ENCODE data around the gene KLK11. TPM values are rescaled to one million over a fixed set of nuclear protein-coding genes. Genes with fewer than 3 reads are reported as not detected.

KLK11 gene
- total and polyA plus RNA-seq, 11 donors = 0.32 to 19.1 (median 0.38) TPM; not detected in 7

DNA sequence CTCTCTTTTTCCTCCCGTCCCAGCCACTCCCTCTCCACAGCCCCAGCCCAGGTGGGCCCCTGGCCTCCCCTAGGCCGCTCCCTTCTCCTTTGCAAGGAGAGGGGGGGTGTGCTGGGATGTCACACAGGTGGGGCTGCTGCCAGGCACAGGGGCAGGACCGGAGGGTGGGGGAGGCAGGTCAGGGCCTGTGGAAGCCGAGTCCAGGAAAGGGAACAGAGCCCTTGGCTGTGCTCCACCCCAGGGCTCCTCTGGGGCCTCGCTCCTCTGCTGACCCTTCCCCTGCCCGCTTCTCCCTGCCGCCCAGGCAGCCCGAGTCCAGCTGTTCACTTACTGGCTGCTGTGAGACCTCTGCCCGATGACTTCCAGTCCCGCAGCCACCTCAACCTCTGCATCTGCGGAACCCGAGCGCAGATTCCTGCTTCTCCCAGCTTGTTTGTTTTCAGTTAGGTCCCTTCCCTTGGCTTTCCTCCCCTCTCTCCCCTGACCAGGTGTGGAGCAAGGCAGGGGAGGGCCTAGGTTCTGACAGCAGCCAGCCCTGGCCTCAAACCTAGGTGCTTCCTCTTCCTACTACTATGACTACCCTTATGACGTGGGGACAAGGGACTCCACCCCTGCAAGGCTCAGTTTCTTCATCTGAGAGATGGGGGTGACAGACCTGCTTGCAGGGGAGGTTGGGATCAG lies 850 bp upstream of the KLK11 start:
- Histone ChIP-seq H3K27ac (no peak overlapping the region), H3K36me3 (no peaks in the 10 kb centered on the region), H3K27me3 (peaks cover 0 to 61% (median 16%) of the 10 kb centered on the region in 9 donors), H3K4me3 (no peak overlapping the region), H3K4me1 (peaks cover 0 to 6% (median 0%) of the 10 kb centered on the region in 12 donors), H3K9me3 (no peaks in the 10 kb centered on the region)
- intact Hi-C loops (cut with DNase I) = loop anchor here in 4 of 10 donors (5.0 to 10.0 kb wide), 3 partner anchors 65 to 148 kb away; no protein-coding TSS in a partner anchor
- ATAC-seq = no peak
- 38 to 54% (median 44%) methylated on average over 9 to 14 of the region's 14 CpGs for WGBS, 4 donors
- no peak for TF ChIP-seq POLR2A (IDR thresholded peaks at IDR 0.05)
- TF ChIP-seq, protein P1, sequence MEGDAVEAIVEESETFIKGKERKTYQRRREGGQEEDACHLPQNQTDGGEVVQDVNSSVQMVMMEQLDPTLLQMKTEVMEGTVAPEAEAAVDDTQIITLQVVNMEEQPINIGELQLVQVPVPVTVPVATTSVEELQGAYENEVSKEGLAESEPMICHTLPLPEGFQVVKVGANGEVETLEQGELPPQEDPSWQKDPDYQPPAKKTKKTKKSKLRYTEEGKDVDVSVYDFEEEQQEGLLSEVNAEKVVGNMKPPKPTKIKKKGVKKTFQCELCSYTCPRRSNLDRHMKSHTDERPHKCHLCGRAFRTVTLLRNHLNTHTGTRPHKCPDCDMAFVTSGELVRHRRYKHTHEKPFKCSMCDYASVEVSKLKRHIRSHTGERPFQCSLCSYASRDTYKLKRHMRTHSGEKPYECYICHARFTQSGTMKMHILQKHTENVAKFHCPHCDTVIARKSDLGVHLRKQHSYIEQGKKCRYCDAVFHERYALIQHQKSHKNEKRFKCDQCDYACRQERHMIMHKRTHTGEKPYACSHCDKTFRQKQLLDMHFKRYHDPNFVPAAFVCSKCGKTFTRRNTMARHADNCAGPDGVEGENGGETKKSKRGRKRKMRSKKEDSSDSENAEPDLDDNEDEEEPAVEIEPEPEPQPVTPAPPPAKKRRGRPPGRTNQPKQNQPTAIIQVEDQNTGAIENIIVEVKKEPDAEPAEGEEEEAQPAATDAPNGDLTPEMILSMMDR (IDR thresholded peaks at IDR 0.05) = no peak
- no peak for DNase-seq

- 38 to 53% (median 45%) methylated on average over 13 to 18 of the region's 18 CpGs for WGBS, 4 donors
Observed at GRCh38 chr19:51025809-51026553, 435 bp downstream of the KLK11 start.

DNA sequence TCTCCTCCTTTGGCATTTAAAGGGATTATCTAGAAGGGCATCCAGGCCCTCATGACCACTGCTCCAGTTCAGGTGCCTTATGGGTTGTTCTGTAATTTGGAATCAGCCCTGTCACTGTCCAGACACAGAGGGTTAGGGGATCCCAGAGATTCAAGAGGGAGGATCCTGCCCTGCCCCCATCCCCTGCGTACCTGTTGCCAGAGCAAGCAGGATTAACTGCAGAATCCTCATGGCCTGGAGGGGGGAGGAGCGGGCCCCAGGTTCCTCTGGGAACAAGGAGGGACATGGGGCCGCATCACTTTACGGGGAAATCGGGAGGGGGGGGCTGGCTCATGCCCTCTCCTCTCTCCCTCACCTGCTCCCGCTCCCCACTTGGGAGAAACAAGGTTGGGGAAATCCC lies 1.0 kb downstream of the KLK11 start:
- Histone ChIP-seq H3K9me3 (no peaks in the 10 kb centered on the region), H3K4me3 (no peak overlapping the region), H3K36me3 (no peaks in the 10 kb centered on the region), H3K4me1 (peaks cover 0 to 6% (median 0%) of the 10 kb centered on the region in 12 donors), H3K27me3 (peaks cover 0 to 56% (median 16%) of the 10 kb centered on the region in 9 donors), H3K27ac (no peak overlapping the region)
- intact Hi-C loops (cut with DNase I) = loop anchor here in 4 of 10 donors (5.0 to 10.0 kb wide), 3 partner anchors 67 to 149 kb away; no protein-coding TSS in a partner anchor
- WGBS, 4 donors = 62 to 74% (median 69%) methylated on average over 6 of the region's 6 CpGs
- no peak for DNase-seq
- no peak for ATAC-seq
- TF ChIP-seq, protein P1 (IDR thresholded peaks at IDR 0.05) = no peak
- no peak for TF ChIP-seq POLR2A (IDR thresholded peaks at IDR 0.05)

More at GRCh38 chr19:51025809-51026553, 435 bp downstream of the KLK11 start:
- ATAC-seq (peak in 3 of 4 donors; percentile 24 to 42 (median 35)), DNase-seq (no peak)
- H3K4me1 ChIP-seq = peaks cover 0 to 6% (median 0%) of the 10 kb centered on the region in 12 donors
- H3K27me3 ChIP-seq = peaks cover 0 to 60% (median 16%) of the 10 kb centered on the region in 9 donors
- TF ChIP-seq POLR2A (IDR thresholded peaks at IDR 0.05) = no peak
- TF ChIP-seq, protein P1 (IDR thresholded peaks at IDR 0.05) = no peak
- peak overlapping the region in 3 of 12 donors; percentile 10 to 25 (median 10) for H3K4me3 ChIP-seq
- no peaks in the 10 kb centered on the region for H3K36me3 ChIP-seq
- no peak overlapping the region for H3K27ac ChIP-seq
- intact Hi-C loops (cut with DNase I) = loop anchor here in 4 of 10 donors (5.0 to 10.0 kb wide), 3 partner anchors 66 to 149 kb away; no protein-coding TSS in a partner anchor
- no peaks in the 10 kb centered on the region for H3K9me3 ChIP-seq

- 55 to 65% (median 59%) methylated on average over 5 of the region's 5 CpGs for WGBS, 4 donors
- Histone ChIP-seq H3K4me3 (no peak overlapping the region), H3K9me3 (no peaks in the 10 kb centered on the region), H3K36me3 (no peaks in the 10 kb centered on the region), H3K4me1 (peaks cover 0 to 6% (median 0%) of the 10 kb centered on the region in 12 donors), H3K27me3 (peaks cover 0 to 56% (median 16%) of the 10 kb centered on the region in 9 donors), H3K27ac (no peak overlapping the region)
- intact Hi-C loops (cut with DNase I) = loop anchor here in 6 of 10 donors (5.0 to 10.0 kb wide), 5 partner anchors 62 to 150 kb away; no protein-coding TSS in a partner anchor
- no peak for TF ChIP-seq POLR2A (IDR thresholded peaks at IDR 0.05)
- TF ChIP-seq, protein P1 (IDR thresholded peaks at IDR 0.05) = no peak
- DNase-seq (no peak), ATAC-seq (no peak)
Observed at GRCh38 chr19:51024924-51025323, 1.5 kb downstream of the KLK11 start.
